Cardiac muscle cell (in vitro differentiated cells and primary cell): Measurements from ENCODE around the gene CIRBP. TPM values are rescaled to one million over a fixed set of nuclear protein-coding genes. Genes with fewer than 3 reads are reported as not detected.
A peak's percentile ranks its signal among the peaks of the same experiment; 100 is the strongest.
"Not testable (repeated sequence)": the region's sequence is repeated elsewhere in the genome, so short reads cannot be mapped to it uniquely, and the experiment has no call there.

Source experiments
- DNase-seq, 2 donors: peaks; one replicate each; pipeline versions ENCODE4 v3.0.0 to v3.0.0-alpha.2; 2010 to 2017; ENCODE audit warnings: low read depth in 1 of 2, low spot score in 1 of 2
- H3K27ac ChIP-seq: fragments of 200-600 bp; sonication (generic); 2 replicates; pipeline ENCODE4 v1.5.1; 2016
- H3K27me3 ChIP-seq: fragments of 200-600 bp; sonication (generic); 2 replicates; pipeline ENCODE4 v1.6.0; 2016; ENCODE audit warnings: control low read depth
- H3K36me3 ChIP-seq: fragments of 200-600 bp; sonication (generic); 2 replicates; pipeline ENCODE4 v1.5.1; 2016; ENCODE audit warnings: control low read depth
- H3K4me1 ChIP-seq: fragments of 200-600 bp; sonication (generic); 2 replicates; pipeline ENCODE4 v1.8.1; 2017; ENCODE audit warnings: low read depth, mild to moderate bottlenecking, mixed run types
- H3K4me3 ChIP-seq: fragments of 200-600 bp; sonication (generic); 2 replicates; pipeline ENCODE4 v1.5.1; 2016; ENCODE audit warnings: mild to moderate bottlenecking
- H3K9me3 ChIP-seq: fragments of 200-600 bp; sonication (generic); 2 replicates; pipeline ENCODE4 v1.5.1; 2017; ENCODE audit warnings: low read depth, mild to moderate bottlenecking, control low read depth
- CTCF ChIP-seq: IDR thresholded peaks from 2 replicates; pipeline ENCODE4 v1.5.1; 2012; ENCODE audit warnings: low read depth, mild to moderate bottlenecking, low read length
- polyA plus RNA-seq: library from polyadenylated mRNA; unstranded; fragments of >200 nt; fragmentation: Nextera tagmentation; extraction: Ambion mirVana; gene quantifications from 2 replicates; pipeline ENCODE4 v1.2.1, GENCODE V29; 2016
- total RNA-seq: library from RNA; depleted of rRNA; stranded (reverse); fragments of >200 nt; gene quantifications from 2 replicates; pipeline ENCODE4 v1.2.3, GENCODE V29; 2016

The CIRBP gene
- total and polyA plus RNA-seq, 2 experiments from 2014 or later = 716 to 2,236 TPM

GRCh38 chr19:1315470-1316166, 46.5 kb downstream of the CIRBP start:
- Histone ChIP-seq H3K27ac (no peak overlapping the region), H3K4me3 (peak overlapping the region; percentile 20), H3K9me3 (no peaks in the 10 kb centered on the region), H3K4me1 (no peaks in the 10 kb centered on the region), H3K27me3 (peaks cover 20% of the 10 kb centered on the region), H3K36me3 (no peaks in the 10 kb centered on the region)
- peak; percentile 63 for TF ChIP-seq CTCF
- DNase-seq = peak; percentile 64 to 67

- TF ChIP-seq CTCF = no peak
Measured at GRCh38 chr19:1316466-1316865, 47.3 kb downstream of the CIRBP start.

GRCh38 chr19:1317274-1318003, 48.3 kb downstream of the CIRBP start:
- Histone ChIP-seq H3K27ac (no peak overlapping the region), H3K9me3 (no peaks in the 10 kb centered on the region), H3K36me3 (no peaks in the 10 kb centered on the region), H3K4me1 (no peaks in the 10 kb centered on the region), H3K27me3 (peaks cover 20% of the 10 kb centered on the region), H3K4me3 (no peak overlapping the region)
- DNase-seq = no peak
- no peak for TF ChIP-seq CTCF

More at GRCh38 chr19:1316466-1316865, 47.3 kb downstream of the CIRBP start:
- Histone ChIP-seq H3K9me3 (no peaks in the 10 kb centered on the region), H3K36me3 (no peaks in the 10 kb centered on the region), H3K27ac (no peak overlapping the region), H3K27me3 (peaks cover 20% of the 10 kb centered on the region), H3K4me1 (no peaks in the 10 kb centered on the region), H3K4me3 (no peak overlapping the region)
- DNase-seq = no peak

- no peaks in the 10 kb centered on the region for H3K9me3 ChIP-seq
- H3K4me1 ChIP-seq = no peaks in the 10 kb centered on the region
- DNase-seq = no peak
- no peak overlapping the region for H3K4me3 ChIP-seq
- H3K36me3 ChIP-seq = no peaks in the 10 kb centered on the region
- H3K27me3 ChIP-seq = peaks cover 20% of the 10 kb centered on the region
- H3K27ac ChIP-seq = no peak overlapping the region
- TF ChIP-seq CTCF = no peak
Measured at GRCh38 chr19:1318678-1319471, 49.7 kb downstream of the CIRBP start.

GRCh38 chr19:1320282-1320650, 51.1 kb downstream of the CIRBP start:
- H3K9me3 ChIP-seq, DNase-seq, H3K27ac ChIP-seq, H3K4me3 ChIP-seq, H3K36me3 ChIP-seq, H3K4me1 ChIP-seq: not testable (repeated sequence)
- H3K27me3 ChIP-seq = peaks cover 20% of the 10 kb centered on the region

- Histone ChIP-seq H3K4me3 (no peak overlapping the region), H3K9me3 (no peaks in the 10 kb centered on the region), H3K36me3 (no peaks in the 10 kb centered on the region), H3K27ac (no peak overlapping the region), H3K4me1 (no peaks in the 10 kb centered on the region), H3K27me3 (peaks cover 7% of the 10 kb centered on the region)
- TF ChIP-seq CTCF = no peak
- no peak for DNase-seq
Measured at GRCh38 chr19:1321539-1321938, 52.4 kb downstream of the CIRBP start.
